B cell (primary cell): ENCODE measurements around the gene GATAD2A. TPM values are rescaled to one million over a fixed set of nuclear protein-coding genes. Genes with fewer than 3 reads are reported as not detected.

Experiments
- ATAC-seq: fragments of 200-7000 bp; cut with Tn5 transposase; one replicate; pipeline ENCODE4 v1.10.0; 2021; ENCODE audit warnings: low read depth, mild to moderate bottlenecking, moderate number of reproducible peaks, moderate library complexity
- CTCF ChIA-PET: fragments of 350-600 bp; sonication (Branson Sonifier 250); formaldehyde crosslinking; loops from one replicate; lab custom pipeline; 2021; ENCODE audit warnings: antibody characterized with exemption, inconsistent platforms; lab: Charles Lee
- POLR2A ChIA-PET: fragments of 350-600 bp; sonication (Branson Sonifier 250); formaldehyde crosslinking; loops from one replicate; lab custom pipeline; 2021; ENCODE audit warnings: antibody characterized with exemption; lab: Charles Lee
- DNase-seq: peaks from one replicate; pipeline ENCODE4 v3.0.0; 2013
- H2AFZ ChIP-seq: 2 replicates; pipeline ENCODE4 v1.6.1; 2012; ENCODE audit warnings: mild to moderate bottlenecking, low read depth, low read length; ENCODE audit not compliant: insufficient read depth, poor library complexity, severe bottlenecking
- H3K27ac ChIP-seq, 2 donors: 1 replicate in 1 of 2; 2 replicates in 1 of 2; pipeline ENCODE4 v1.5.1; 2012 to 2013; ENCODE audit warnings: low read length in 2 of 2, mild to moderate bottlenecking in 2 of 2, moderate library complexity in 1 of 2
- H3K27me3 ChIP-seq, 4 experiments: fragments of 200-600 bp in 1 of 4; sonication (generic) in 1 of 4; replicated peaks in 1 of 4; 1 replicate in 2 of 4; 2 replicates in 2 of 4; pipeline versions ENCODE4 v1.6.1 to v1.7.0; 2013 to 2016; ENCODE audit warnings: low read length in 3 of 4, mild to moderate bottlenecking in 2 of 4, mixed read lengths in 1 of 4, moderate library complexity in 1 of 4; ENCODE audit not compliant: insufficient read depth in 4 of 4, control insufficient read depth in 3 of 4; ENCODE audit errors: control extremely low read depth in 1 of 4
- H3K36me3 ChIP-seq, 2 experiments: replicated peaks in 1 of 2; 1 replicate in 1 of 2; 2 replicates in 1 of 2; pipeline versions ENCODE4 v1.6.1 to v1.7.1; 2013; ENCODE audit warnings: low read length in 1 of 2; ENCODE audit not compliant: insufficient read depth in 2 of 2, control insufficient read depth in 1 of 2; ENCODE audit errors: control extremely low read depth in 1 of 2, extremely low read depth in 1 of 2
- H3K4me1 ChIP-seq, 2 donors: fragments of 200-600 bp in 1 of 2; sonication (generic) in 1 of 2; 1 replicate in 1 of 2; 2 replicates in 1 of 2; pipeline versions ENCODE4 v1.5.1 to v1.6.1; 2013 to 2017; ENCODE audit warnings: low read length in 2 of 2; ENCODE audit not compliant: control insufficient read depth in 2 of 2, insufficient read depth in 2 of 2
- H3K4me2 ChIP-seq: replicated peaks from 2 replicates; pipeline ENCODE3; 2012; ENCODE audit warnings: mild to moderate bottlenecking, low read depth, low read length; ENCODE audit not compliant: poor library complexity, severe bottlenecking
- H3K4me3 ChIP-seq, 5 experiments: fragments of 200-600 bp in 1 of 5; sonication (generic) in 1 of 5; 1 replicate in 3 of 5; 2 replicates in 2 of 5; pipeline versions ENCODE4 v1.5.1 to v1.7.0; 2011 to 2016; ENCODE audit warnings: low read length in 4 of 5, mild to moderate bottlenecking in 4 of 5, low read depth in 2 of 5, control low read depth in 1 of 5, moderate library complexity in 1 of 5; ENCODE audit not compliant: insufficient read depth in 1 of 5; ENCODE audit errors: control extremely low read depth in 1 of 5, extremely low read depth in 1 of 5
- H3K79me2 ChIP-seq: fragments of 200-600 bp; sonication (generic); one replicate; pipeline ENCODE4 v1.6.0; 2016; ENCODE audit warnings: low read length; ENCODE audit not compliant: control insufficient read depth, insufficient read depth
- H3K9ac ChIP-seq: fragments of 200-600 bp; sonication (generic); 2 replicates; pipeline ENCODE4 v1.6.1; 2017; ENCODE audit warnings: mild to moderate bottlenecking, low read length, moderate library complexity
- H3K9me3 ChIP-seq, 3 donors: one replicate each; pipeline versions ENCODE4 v1.6.1 to v1.7.1; 2013; ENCODE audit warnings: low read length in 2 of 3; ENCODE audit not compliant: control insufficient read depth in 2 of 3, insufficient read depth in 1 of 3; ENCODE audit errors: control extremely low read depth in 1 of 3
- H4K20me1 ChIP-seq: 2 replicates; pipeline ENCODE4 v1.6.0; 2012; ENCODE audit warnings: mild to moderate bottlenecking, low read length; ENCODE audit not compliant: insufficient read depth, control insufficient read depth, poor library complexity, severe bottlenecking
- H3K27ac Mint-ChIP-seq: one replicate; pipeline ENCODE4 v1.8.0; 2021; ENCODE audit warnings: mixed read lengths
- H3K27me3 Mint-ChIP-seq: one replicate; pipeline ENCODE4 v1.8.0; 2021; ENCODE audit warnings: mixed read lengths
- H3K4me1 Mint-ChIP-seq: one replicate; pipeline ENCODE4 v1.8.0; 2021; ENCODE audit warnings: mixed read lengths
- H3K4me3 Mint-ChIP-seq: one replicate; pipeline ENCODE4 v1.8.0; 2021; ENCODE audit warnings: mixed read lengths
- H3K9me3 Mint-ChIP-seq: one replicate; pipeline ENCODE4 v1.8.0; 2022; ENCODE audit warnings: mixed read lengths; ENCODE audit not compliant: insufficient read depth
- EZH2 ChIP-seq: IDR thresholded peaks from 2 replicates; pipeline ENCODE4 v1.6.1; 2012; ENCODE audit warnings: borderline replicate concordance, low read depth, mild to moderate bottlenecking, moderate library complexity, low read length; ENCODE audit not compliant: insufficient read depth, poor library complexity, severe bottlenecking
- whole genome bisulfite sequencing: methylation state at CpG from one replicate; pipeline ENCODE4 v1.1.5; 2013; ENCODE audit warnings: missing lambda C conversion rate; ENCODE audit not compliant: insufficient coverage; 5-methylcytosine and 5-hydroxymethylcytosine counted together
- intact Hi-C: fragments of 100-400 bp; cut with micrococcal nuclease; formaldehyde crosslinking; loops from one replicate; pipeline ENCODE4 v1.10.0; 2022
- polyA plus RNA-seq: library from polyadenylated mRNA; depleted of rRNA; stranded (reverse); fragments of >200 nt; gene quantifications from 2 replicates; pipeline ENCODE4 v1.2.3, GENCODE V29; 2012
- total RNA-seq, 2 donors: library from RNA; stranded (reverse); fragments of 120-200 nt in 1 of 2; gene quantifications; 1 replicate in 1 of 2; 2 replicates in 1 of 2; pipeline versions ENCODE4 v1.2.3 to v1.2.4, GENCODE V29; 2013 to 2022
- TF ChIP-seq, protein P1 (sequence below): fragments of 200-600 bp; IDR thresholded peaks from one replicate; pipeline ENCODE4 v1.8.0; 2022; ENCODE audit warnings: antibody characterized with exemption, mild to moderate bottlenecking

The GATAD2A gene
- total and polyA plus RNA-seq, 2 donors (not counting 1 experiment from before 2014, with no cell fraction given), result 28.8 to 76.3 TPM

DNA sequence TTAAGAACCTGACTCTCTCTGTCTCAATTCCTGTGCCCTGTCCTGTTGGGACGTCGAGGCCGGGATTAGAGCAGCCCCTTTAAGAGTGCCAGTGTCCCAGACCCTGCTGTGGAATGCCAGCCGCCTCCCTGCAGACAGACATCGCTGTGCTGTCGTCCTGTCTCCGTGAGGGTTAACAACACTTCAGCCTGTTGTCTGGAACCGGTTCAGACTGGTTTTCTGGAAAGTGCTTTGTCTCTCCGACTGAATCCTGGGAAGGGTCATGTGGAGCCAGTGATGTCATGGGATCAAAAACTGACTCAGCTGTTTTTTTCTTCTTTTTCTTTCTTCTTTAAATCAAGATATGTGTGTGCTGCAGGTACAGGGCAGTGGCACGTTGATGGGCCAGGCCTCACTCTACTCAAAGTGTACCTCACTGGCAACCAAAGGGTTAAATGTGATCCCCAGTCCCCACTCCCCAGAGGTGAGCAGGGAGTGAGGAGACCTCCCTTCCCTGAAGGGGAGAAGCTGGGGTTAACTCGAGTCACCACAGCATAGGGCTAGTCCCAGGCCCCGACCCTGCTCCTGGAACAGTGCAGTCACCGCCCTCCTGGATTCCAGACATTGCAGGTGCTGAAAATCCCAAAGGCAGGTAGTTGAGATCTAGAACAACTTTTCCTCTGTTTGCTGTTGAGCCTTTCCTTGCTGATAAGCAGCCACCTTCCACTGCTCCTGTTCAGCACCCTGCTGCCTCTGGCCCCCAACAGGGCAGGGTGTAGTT is 59.0 kb downstream of the GATAD2A start:
- no peak overlapping the region for H3K27ac Mint-ChIP-seq
- DNase-seq (no peak), ATAC-seq (no peak)
- POLR2A ChIA-PET, result no interaction called here
- intact Hi-C loops, result loop anchor here (5.0 kb wide), 1 partner anchor 57 kb away; the partner anchor contains the start of gene GATAD2A
- no peaks in the 10 kb centered on the region for H3K27me3 ChIP-seq
- H3K9me3 ChIP-seq, result peaks cover 2 to 35% (median 24%) of the 10 kb centered on the region in 3 donors
- no peak overlapping the region for H2AFZ ChIP-seq
- peaks cover 35 to 42% of the 10 kb centered on the region in 2 donors for H3K4me1 ChIP-seq
- H3K4me2 ChIP-seq, result no peak overlapping the region
- H3K4me3 Mint-ChIP-seq, result no peak overlapping the region
- peaks cover 96% of the 10 kb centered on the region for H3K79me2 ChIP-seq
- 98% methylated on average over 11 of the region's 13 CpGs for WGBS
- H3K27me3 Mint-ChIP-seq, result no peaks in the 10 kb centered on the region
- H3K9ac ChIP-seq, result no peak overlapping the region
- H3K4me1 Mint-ChIP-seq, result peaks cover 48% of the 10 kb centered on the region
- no peak overlapping the region for H3K27ac ChIP-seq
- H3K36me3 ChIP-seq, result peaks cover 3 to 41% of the 10 kb centered on the region in 2 experiments
- H3K4me3 ChIP-seq, result no peak overlapping the region
- CTCF ChIA-PET, result no interaction called here
- H3K9me3 Mint-ChIP-seq, result peaks cover 5% of the 10 kb centered on the region
- TF ChIP-seq, protein P1, sequence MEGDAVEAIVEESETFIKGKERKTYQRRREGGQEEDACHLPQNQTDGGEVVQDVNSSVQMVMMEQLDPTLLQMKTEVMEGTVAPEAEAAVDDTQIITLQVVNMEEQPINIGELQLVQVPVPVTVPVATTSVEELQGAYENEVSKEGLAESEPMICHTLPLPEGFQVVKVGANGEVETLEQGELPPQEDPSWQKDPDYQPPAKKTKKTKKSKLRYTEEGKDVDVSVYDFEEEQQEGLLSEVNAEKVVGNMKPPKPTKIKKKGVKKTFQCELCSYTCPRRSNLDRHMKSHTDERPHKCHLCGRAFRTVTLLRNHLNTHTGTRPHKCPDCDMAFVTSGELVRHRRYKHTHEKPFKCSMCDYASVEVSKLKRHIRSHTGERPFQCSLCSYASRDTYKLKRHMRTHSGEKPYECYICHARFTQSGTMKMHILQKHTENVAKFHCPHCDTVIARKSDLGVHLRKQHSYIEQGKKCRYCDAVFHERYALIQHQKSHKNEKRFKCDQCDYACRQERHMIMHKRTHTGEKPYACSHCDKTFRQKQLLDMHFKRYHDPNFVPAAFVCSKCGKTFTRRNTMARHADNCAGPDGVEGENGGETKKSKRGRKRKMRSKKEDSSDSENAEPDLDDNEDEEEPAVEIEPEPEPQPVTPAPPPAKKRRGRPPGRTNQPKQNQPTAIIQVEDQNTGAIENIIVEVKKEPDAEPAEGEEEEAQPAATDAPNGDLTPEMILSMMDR, result no peak
- no peak for TF ChIP-seq EZH2
- H4K20me1 ChIP-seq, result peaks cover 59% of the 10 kb centered on the region

DNA sequence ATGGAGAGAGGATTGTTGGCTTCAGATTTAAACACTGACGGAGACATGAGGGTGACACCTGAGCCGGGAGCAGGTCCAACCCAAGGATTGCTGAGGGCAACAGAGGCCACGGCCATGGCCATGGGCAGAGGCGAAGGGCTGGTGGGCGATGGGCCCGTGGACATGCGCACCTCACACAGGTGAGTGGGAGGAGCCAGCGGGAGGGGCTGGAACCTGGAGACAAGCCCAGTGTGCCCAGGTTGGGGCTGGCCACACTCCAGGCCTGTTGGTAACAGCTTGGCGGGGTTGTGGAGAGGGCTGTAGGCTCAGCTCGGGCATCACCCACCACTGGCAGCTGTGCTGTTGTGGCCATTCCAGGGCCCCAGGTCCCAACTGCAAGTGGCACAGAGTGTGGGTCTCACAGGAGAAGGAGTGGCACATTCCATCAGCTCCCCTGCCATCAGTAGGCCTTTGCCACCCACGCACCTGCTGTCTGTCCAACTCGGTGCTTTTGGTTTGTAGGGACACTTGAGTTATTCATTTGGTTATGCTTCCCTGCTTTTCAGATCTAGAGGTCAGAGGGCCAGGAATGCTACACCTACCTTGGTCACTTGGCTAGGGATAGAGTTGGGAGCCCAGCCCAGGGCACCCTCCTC is 60.1 kb downstream of the GATAD2A start:
- peaks cover 50% of the 10 kb centered on the region for H4K20me1 ChIP-seq
- H3K9ac ChIP-seq, result no peak overlapping the region
- no peak for DNase-seq
- ChIA-PET CTCF (no interaction called here), POLR2A (no interaction called here)
- H3K4me3 ChIP-seq, result no peak overlapping the region
- WGBS, result 99% methylated on average over 12 of the region's 12 CpGs
- no peak overlapping the region for H3K27ac ChIP-seq
- no peak for ATAC-seq
- no peak overlapping the region for H2AFZ ChIP-seq
- H3K9me3 Mint-ChIP-seq, result peaks cover 5% of the 10 kb centered on the region
- H3K4me3 Mint-ChIP-seq, result no peak overlapping the region
- no peaks in the 10 kb centered on the region for H3K27me3 ChIP-seq
- H3K79me2 ChIP-seq, result peaks cover 100% of the 10 kb centered on the region
- intact Hi-C loops, result no loop called here
- peaks cover 5 to 41% of the 10 kb centered on the region in 2 experiments for H3K36me3 ChIP-seq
- H3K27me3 Mint-ChIP-seq, result no peaks in the 10 kb centered on the region
- no peak overlapping the region for H3K27ac Mint-ChIP-seq
- TF ChIP-seq, protein P1, result no peak
- TF ChIP-seq EZH2, result no peak
- H3K9me3 ChIP-seq, result peaks cover 2 to 40% (median 24%) of the 10 kb centered on the region in 3 donors
- peaks cover 30 to 38% of the 10 kb centered on the region in 2 donors for H3K4me1 ChIP-seq
- peaks cover 45% of the 10 kb centered on the region for H3K4me1 Mint-ChIP-seq
- H3K4me2 ChIP-seq, result no peak overlapping the region
